Right renal cortex interstitium (tissue), 3 donors: ENCODE results near the gene CHMP4B. TPM values are rescaled to one million over a fixed set of nuclear protein-coding genes. Genes with fewer than 3 reads are reported as not detected.

ENCODE experiments used
- DNase-seq, 3 donors: peaks; one replicate each; pipeline ENCODE4 v3.0.0-alpha.2; 2013; ENCODE audit warnings: low read depth in 3 of 3, low spot score in 2 of 3
- polyA plus RNA-seq, 3 donors: library from polyadenylated mRNA; unstranded; fragments of 120-200 nt; gene quantifications; one replicate each; pipeline ENCODE4 v1.2.1, GENCODE V29; 2013; ENCODE audit not compliant: insufficient read length in 3 of 3

The CHMP4B gene
- polyA plus RNA-seq, 3 donors = 111 to 117 (median 114) TPM

GRCh38 chr20:33889312-33889711 is 78.2 kb downstream of the CHMP4B start:
- no peak for DNase-seq

GRCh38 chr20:33890557-33890956 is 79.4 kb downstream of the CHMP4B start:
- DNase-seq = no peak

- no peak for DNase-seq
These were observed 82.2 kb downstream of the CHMP4B start for GRCh38 chr20:33893314-33893713.

GRCh38 chr20:33894798-33895197 is 83.7 kb downstream of the CHMP4B start:
- DNase-seq = no peak

DNA sequence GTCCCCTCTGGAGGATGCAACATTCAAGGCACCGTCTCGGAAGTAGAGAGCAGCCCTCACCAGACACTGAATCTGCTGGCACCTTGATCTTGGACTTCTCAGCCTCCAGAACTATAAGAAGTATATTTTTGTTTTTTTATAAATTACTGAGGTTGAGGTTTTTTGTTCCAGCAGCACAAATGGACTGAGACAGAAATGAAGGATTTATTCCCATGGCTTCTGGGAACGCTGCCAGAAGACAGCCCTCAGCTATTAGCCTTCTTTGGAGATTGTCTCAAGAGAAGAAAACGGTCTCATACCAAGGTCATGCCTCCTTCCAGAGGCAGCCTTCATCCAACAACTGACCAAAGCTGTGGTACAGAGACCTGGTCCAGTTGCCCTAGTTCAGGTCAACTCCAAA is 85.4 kb downstream of the CHMP4B start:
- DNase-seq = no peak

GRCh38 chr20:33897313-33897912 is 86.3 kb downstream of the CHMP4B start:
- no peak for DNase-seq

DNA sequence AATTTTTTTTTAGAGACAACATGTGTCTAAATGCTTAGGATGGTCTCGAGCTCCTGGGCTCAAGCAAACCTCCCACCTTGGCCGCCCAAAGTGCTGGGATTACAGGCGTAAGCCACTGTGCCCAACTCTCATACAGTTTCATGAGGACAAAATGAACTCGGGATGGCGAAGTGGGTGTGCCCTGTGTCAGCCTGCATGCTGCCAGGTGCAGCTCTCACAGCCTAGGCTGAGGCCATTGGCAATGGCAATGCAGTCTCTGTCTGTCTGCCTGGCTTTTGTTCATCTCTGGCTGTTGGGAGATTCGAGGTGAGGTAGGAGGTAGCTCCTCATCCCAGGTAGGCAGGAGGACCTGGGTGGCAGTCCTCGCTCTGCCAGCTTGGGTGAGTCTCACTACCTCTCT is 88.0 kb downstream of the CHMP4B start:
- DNase-seq = no peak

- DNase-seq = no peak
These were observed 89.5 kb downstream of the CHMP4B start for GRCh38 chr20:33900521-33901131.

DNA sequence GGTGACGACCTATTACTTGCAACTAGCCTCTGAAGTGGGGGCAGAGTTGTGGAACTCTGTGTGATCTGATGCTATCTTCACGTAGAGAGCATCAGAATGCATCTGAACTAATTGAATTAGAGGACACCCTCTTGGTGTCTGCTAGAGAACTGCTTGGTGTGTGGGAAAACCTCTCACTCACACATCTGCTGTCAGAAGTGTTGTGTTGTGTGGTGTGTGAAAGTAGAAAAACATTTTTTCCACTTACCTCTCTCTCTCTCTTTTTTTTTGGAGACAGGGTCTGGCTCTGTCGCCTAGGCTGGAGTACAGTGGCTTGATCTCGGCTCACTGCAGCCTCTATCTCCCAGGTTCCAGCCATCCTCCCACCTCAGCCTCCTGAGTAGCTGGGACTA is 90.0 kb downstream of the CHMP4B start:
- no peak for DNase-seq

DNA sequence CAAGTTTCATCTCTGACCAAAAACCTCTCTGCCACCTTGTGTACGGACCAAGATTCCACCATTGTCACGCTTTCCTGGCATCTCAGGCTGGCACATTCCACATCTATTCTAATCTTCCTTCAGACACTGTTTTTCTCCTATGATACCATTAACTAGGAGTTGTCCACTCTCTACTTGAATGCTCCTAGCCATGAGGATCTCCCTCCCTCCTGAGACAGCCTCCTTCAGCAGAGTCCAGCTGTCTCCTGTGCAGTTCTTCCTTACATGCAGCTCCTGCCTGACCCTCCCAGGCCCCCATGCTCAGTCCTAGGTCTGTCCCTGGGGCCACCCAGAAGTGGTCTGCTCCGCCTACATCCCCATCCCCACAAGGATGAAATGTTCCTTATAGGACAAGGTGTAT is 90.9 kb downstream of the CHMP4B start:
- no peak for DNase-seq

Other genes with a start within 250 kb of the CHMP4B start
- under 1 TPM; 0.16 to 0.21 (median 0.19) TPM for gene C20orf144, start 149.0 kb upstream of the CHMP4B start, polyA plus RNA-seq
- gene ACTL10, start 144.4 kb upstream of the CHMP4B start, polyA plus RNA-seq = under 1 TPM; 0.25 to 0.48 (median 0.29) TPM
- 10 to 100 TPM; 11.4 to 15.0 (median 12.5) TPM for gene NECAB3, start 136.9 kb upstream of the CHMP4B start, polyA plus RNA-seq
- 10 to 100 TPM; 11.0 to 11.4 (median 11.3) TPM for gene E2F1, start 125.0 kb upstream of the CHMP4B start, polyA plus RNA-seq
- 1 to 10 TPM; 7.8 to 8.5 (median 8.2) TPM for gene PXMP4, start 91.0 kb upstream of the CHMP4B start, polyA plus RNA-seq
- 1 to 10 TPM; 2.5 to 2.8 (median 2.5) TPM for gene ZNF341, start 79.4 kb upstream of the CHMP4B start, polyA plus RNA-seq
- gene RALY, start 182.6 kb downstream of the CHMP4B start, polyA plus RNA-seq = 100 to 1,000 TPM; 143 to 151 (median 144) TPM